Measurements from ENCODE around the gene OR1N1. TPM values are rescaled to one million over a fixed set of nuclear protein-coding genes. Genes with fewer than 3 reads are reported as not detected.

OR1N1 gene
- total RNA-seq, 1 donor from 2014 or later: not detected

Other genes starting within 250 kb of the OR1N1 start
- gene PTGS1, start 156.3 kb downstream of the OR1N1 start, total RNA-seq: 24.1 TPM
- not detected for gene OR1J1, start 49.4 kb downstream of the OR1N1 start, total RNA-seq
- gene OR1J2, start 16.5 kb downstream of the OR1N1 start, total RNA-seq: not detected
- gene OR1J4, start 8.2 kb downstream of the OR1N1 start, total RNA-seq: not detected
- gene OR1N2, start 25.8 kb upstream of the OR1N1 start, total RNA-seq: not detected
- not detected for gene OR1L8, start 56.1 kb upstream of the OR1N1 start, total RNA-seq
- gene OR1Q1, start 87.4 kb upstream of the OR1N1 start, total RNA-seq: not detected
- gene OR1B1, start 130.3 kb upstream of the OR1N1 start, total RNA-seq: not detected
- gene OR1L1, start 134.4 kb upstream of the OR1N1 start, total RNA-seq: not detected
- gene OR1L3, start 147.8 kb upstream of the OR1N1 start, total RNA-seq: not detected
- gene OR1L4, start 196.7 kb upstream of the OR1N1 start, total RNA-seq: not detected
- gene OR1L6, start 215.0 kb upstream of the OR1N1 start, total RNA-seq: not detected